Uterus (tissue), 2 donors: ENCODE results near the gene MSH3.

ENCODE experiments used
- CTCF ChIP-seq, 4 experiments: fragments of 200-600 bp in 2 of 4; fragments of 450-650 bp in 2 of 4; sonication (generic) in 2 of 4; IDR thresholded peaks; one replicate each; pipeline ENCODE4 v1.5.1; 2016 to 2019; ENCODE audit warnings: antibody characterized with exemption in 4 of 4, mild to moderate bottlenecking in 2 of 4, moderate library complexity in 1 of 4
- POLR2A ChIP-seq, 2 donors: fragments of 450-650 bp; IDR thresholded peaks; one replicate each; pipeline ENCODE4 v1.6.1; 2016; ENCODE audit warnings: antibody characterized with exemption in 2 of 2, mild to moderate bottlenecking in 1 of 2, moderate library complexity in 1 of 2

GRCh38 chr5:80711938-80712337 is 57.5 kb downstream of the MSH3 start:
- TF ChIP-seq CTCF (IDR thresholded peaks at IDR 0.05): no peak
- no peak for TF ChIP-seq POLR2A (IDR thresholded peaks at IDR 0.05)
